ENCODE results near the gene PKD1L1.

The PKD1L1 gene

GRCh38 chr7:47787249-47788069 lies 160.8 kb downstream of the PKD1L1 start:
- H3K4me1 ChIP-seq (ENCODE audit: control insufficient read depth, insufficient read depth, low read length), result peaks cover 5% of the 10 kb centered on the region

GRCh38 chr7:47786557-47787248 lies 161.6 kb downstream of the PKD1L1 start:
- Histone ChIP-seq H3K4me3 (ENCODE audit: insufficient read depth, low read depth, low read length) (no peak overlapping the region), H3K36me3 (ENCODE audit: control insufficient read depth, insufficient read depth, low read length) (no peaks in the 10 kb centered on the region), H3K9me3 (ENCODE audit: control insufficient read depth, low read length) (no peaks in the 10 kb centered on the region), H3K27me3 (ENCODE audit: control insufficient read depth, insufficient read depth, low read length, poor library complexity, severe bottlenecking) (no peaks in the 10 kb centered on the region), H3K4me1 (ENCODE audit: control insufficient read depth, insufficient read depth, low read length) (peaks cover 5% of the 10 kb centered on the region), H3K27ac (ENCODE audit: insufficient read depth, low read depth, low read length, poor library complexity, severe bottlenecking) (no peak overlapping the region)
- 42 to 49% methylated on average over 11 of the region's 11 CpGs for WGBS, 2 experiments

More at GRCh38 chr7:47787249-47788069, 160.8 kb downstream of the PKD1L1 start:
- no peak overlapping the region for H3K27ac ChIP-seq (ENCODE audit: insufficient read depth, low read depth, low read length, poor library complexity, severe bottlenecking)
- H3K4me3 ChIP-seq (ENCODE audit: insufficient read depth, low read depth, low read length), result no peak overlapping the region
- no peaks in the 10 kb centered on the region for H3K36me3 ChIP-seq (ENCODE audit: control insufficient read depth, insufficient read depth, low read length)
- 90 to 95% methylated on average over 9 of the region's 9 CpGs for WGBS, 2 experiments
- no peaks in the 10 kb centered on the region for H3K9me3 ChIP-seq (ENCODE audit: control insufficient read depth, low read length)
- H3K27me3 ChIP-seq (ENCODE audit: control insufficient read depth, insufficient read depth, low read length, poor library complexity, severe bottlenecking), result no peaks in the 10 kb centered on the region

DNA sequence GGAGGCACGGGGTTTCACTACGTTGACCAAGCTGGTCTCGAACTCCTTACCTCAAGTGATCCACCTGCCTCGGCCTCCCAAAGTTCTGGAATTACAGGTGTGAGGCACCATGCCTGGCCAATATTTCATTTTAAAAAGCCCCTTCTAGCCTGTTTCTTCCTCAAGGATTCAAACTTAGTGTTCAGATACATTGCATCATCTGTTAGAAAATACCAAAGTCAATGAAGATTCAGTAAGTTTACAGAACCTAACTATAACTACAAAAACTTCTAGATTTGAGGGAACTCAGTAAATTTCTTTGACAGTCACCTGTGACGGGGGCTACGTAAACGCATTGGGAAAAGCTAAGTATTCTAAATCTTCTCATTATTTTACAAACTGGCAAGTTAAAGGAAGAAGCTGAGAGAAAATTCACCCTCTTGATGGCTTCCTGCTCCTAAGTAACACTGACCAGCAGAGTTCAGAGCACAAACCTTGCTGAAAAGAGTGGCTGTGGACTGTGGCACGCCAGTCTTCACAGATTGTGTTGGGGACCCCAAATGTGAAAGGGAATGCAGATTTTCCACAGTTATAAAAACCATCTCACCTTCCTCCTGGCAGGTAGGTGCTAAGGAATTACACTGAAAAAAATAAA lies 162.2 kb downstream of the PKD1L1 start:
- Histone ChIP-seq H3K9me3 (ENCODE audit: control insufficient read depth, low read length) (no peaks in the 10 kb centered on the region), H3K4me1 (ENCODE audit: control insufficient read depth, insufficient read depth, low read length) (peaks cover 5% of the 10 kb centered on the region), H3K36me3 (ENCODE audit: control insufficient read depth, insufficient read depth, low read length) (no peaks in the 10 kb centered on the region), H3K4me3 (ENCODE audit: insufficient read depth, low read depth, low read length) (no peak overlapping the region), H3K27ac (ENCODE audit: insufficient read depth, low read depth, low read length, poor library complexity, severe bottlenecking) (peak overlapping the region; percentile 26), H3K27me3 (ENCODE audit: control insufficient read depth, insufficient read depth, low read length, poor library complexity, severe bottlenecking) (no peaks in the 10 kb centered on the region)
- WGBS, 2 experiments, result 87 to 91% methylated on average over 8 of the region's 8 CpGs

GRCh38 chr7:47783456-47784223 lies 164.6 kb downstream of the PKD1L1 start:
- WGBS, 2 experiments, result 85 to 89% methylated on average over 5 of the region's 5 CpGs
- H3K27ac ChIP-seq (ENCODE audit: insufficient read depth, low read depth, low read length, poor library complexity, severe bottlenecking), result no peak overlapping the region
- H3K9me3 ChIP-seq (ENCODE audit: control insufficient read depth, low read length), result no peaks in the 10 kb centered on the region
- H3K27me3 ChIP-seq (ENCODE audit: control insufficient read depth, insufficient read depth, low read length, poor library complexity, severe bottlenecking), result no peaks in the 10 kb centered on the region
- no peaks in the 10 kb centered on the region for H3K36me3 ChIP-seq (ENCODE audit: control insufficient read depth, insufficient read depth, low read length)
- no peak overlapping the region for H3K4me3 ChIP-seq (ENCODE audit: insufficient read depth, low read depth, low read length)
- H3K4me1 ChIP-seq (ENCODE audit: control insufficient read depth, insufficient read depth, low read length), result peaks cover 5% of the 10 kb centered on the region

DNA sequence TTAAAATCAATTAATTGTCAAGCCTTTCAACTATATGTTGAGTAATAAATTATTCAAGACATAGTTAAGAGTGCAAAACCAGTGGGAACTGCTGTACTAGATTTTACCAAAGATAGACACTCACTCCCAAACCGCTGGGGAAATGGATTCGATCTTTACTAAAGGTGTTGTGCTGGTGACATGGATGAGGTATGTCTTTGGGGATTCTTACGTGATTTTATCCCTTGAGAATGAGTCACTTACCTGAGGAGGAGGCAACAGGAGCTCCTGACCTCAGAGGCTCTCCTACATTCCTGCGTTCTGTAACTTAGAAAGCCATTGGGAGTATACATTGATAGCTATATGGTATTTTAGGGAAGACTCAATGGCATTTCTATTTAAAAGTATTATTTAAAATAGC lies 165.5 kb downstream of the PKD1L1 start:
- Histone ChIP-seq H3K27me3 (ENCODE audit: control insufficient read depth, insufficient read depth, low read length, poor library complexity, severe bottlenecking) (no peaks in the 10 kb centered on the region), H3K9me3 (ENCODE audit: control insufficient read depth, low read length) (no peaks in the 10 kb centered on the region), H3K4me1 (ENCODE audit: control insufficient read depth, insufficient read depth, low read length) (peaks cover 5% of the 10 kb centered on the region), H3K4me3 (ENCODE audit: insufficient read depth, low read depth, low read length) (no peak overlapping the region), H3K36me3 (ENCODE audit: control insufficient read depth, insufficient read depth, low read length) (no peaks in the 10 kb centered on the region), H3K27ac (ENCODE audit: insufficient read depth, low read depth, low read length, poor library complexity, severe bottlenecking) (no peak overlapping the region)
- 92 to 99% methylated on average over 4 of the region's 4 CpGs for WGBS, 2 experiments

GRCh38 chr7:47782022-47782421 lies 166.2 kb downstream of the PKD1L1 start:
- Histone ChIP-seq H3K4me3 (ENCODE audit: insufficient read depth, low read depth, low read length) (no peak overlapping the region), H3K27me3 (ENCODE audit: control insufficient read depth, insufficient read depth, low read length, poor library complexity, severe bottlenecking) (no peaks in the 10 kb centered on the region), H3K27ac (ENCODE audit: insufficient read depth, low read depth, low read length, poor library complexity, severe bottlenecking) (no peak overlapping the region), H3K9me3 (ENCODE audit: control insufficient read depth, low read length) (no peaks in the 10 kb centered on the region), H3K4me1 (ENCODE audit: control insufficient read depth, insufficient read depth, low read length) (peaks cover 5% of the 10 kb centered on the region), H3K36me3 (ENCODE audit: control insufficient read depth, insufficient read depth, low read length) (no peaks in the 10 kb centered on the region)

- Histone ChIP-seq H3K36me3 (ENCODE audit: control insufficient read depth, insufficient read depth, low read length) (no peaks in the 10 kb centered on the region), H3K4me3 (ENCODE audit: insufficient read depth, low read depth, low read length) (no peak overlapping the region), H3K27me3 (ENCODE audit: control insufficient read depth, insufficient read depth, low read length, poor library complexity, severe bottlenecking) (no peaks in the 10 kb centered on the region), H3K4me1 (ENCODE audit: control insufficient read depth, insufficient read depth, low read length) (no peaks in the 10 kb centered on the region), H3K9me3 (ENCODE audit: control insufficient read depth, low read length) (no peaks in the 10 kb centered on the region), H3K27ac (ENCODE audit: insufficient read depth, low read depth, low read length, poor library complexity, severe bottlenecking) (no peak overlapping the region)
- WGBS, 2 experiments, result 94 to 100% methylated on average over 2 to 5 of the region's 5 CpGs
Observed at GRCh38 chr7:47780555-47780954, 167.7 kb downstream of the PKD1L1 start.

- H3K4me3 ChIP-seq (ENCODE audit: insufficient read depth, low read depth, low read length), result no peak overlapping the region
- 87% methylated on average over 7 of the region's 7 CpGs for WGBS, 2 experiments
- H3K27ac ChIP-seq (ENCODE audit: insufficient read depth, low read depth, low read length, poor library complexity, severe bottlenecking), result no peak overlapping the region
- no peaks in the 10 kb centered on the region for H3K4me1 ChIP-seq (ENCODE audit: control insufficient read depth, insufficient read depth, low read length)
- H3K27me3 ChIP-seq (ENCODE audit: control insufficient read depth, insufficient read depth, low read length, poor library complexity, severe bottlenecking), result no peaks in the 10 kb centered on the region
- no peaks in the 10 kb centered on the region for H3K36me3 ChIP-seq (ENCODE audit: control insufficient read depth, insufficient read depth, low read length)
- H3K9me3 ChIP-seq (ENCODE audit: control insufficient read depth, low read length), result no peaks in the 10 kb centered on the region
Observed at GRCh38 chr7:47779341-47779771, 168.9 kb downstream of the PKD1L1 start.

DNA sequence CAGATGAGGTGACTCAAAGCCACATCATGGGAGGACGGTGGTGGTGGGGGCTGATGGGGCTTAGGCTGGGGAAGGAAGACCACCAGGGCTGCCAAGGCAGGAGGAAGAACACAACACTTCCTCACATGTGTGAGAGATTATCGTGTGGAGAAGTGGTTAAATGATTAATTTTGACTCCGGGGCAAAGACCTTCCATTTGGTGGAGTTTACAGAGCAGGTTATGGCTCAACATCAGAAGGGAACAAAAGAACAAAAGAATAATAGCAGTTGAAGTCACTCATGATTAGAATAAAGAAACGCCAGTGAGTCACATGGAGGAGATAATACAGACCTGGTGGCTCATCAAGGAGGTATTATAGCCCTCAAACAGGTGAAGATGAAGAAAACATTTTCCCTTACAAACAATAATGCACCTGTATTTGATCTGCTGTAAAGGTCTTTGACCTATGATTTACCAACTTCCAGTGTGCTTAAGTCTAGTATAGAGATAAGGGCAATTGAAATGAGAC lies 170.1 kb downstream of the PKD1L1 start:
- H3K4me3 ChIP-seq (ENCODE audit: insufficient read depth, low read depth, low read length), result no peak overlapping the region
- H3K27ac ChIP-seq (ENCODE audit: insufficient read depth, low read depth, low read length, poor library complexity, severe bottlenecking), result no peak overlapping the region
- H3K27me3 ChIP-seq (ENCODE audit: control insufficient read depth, insufficient read depth, low read length, poor library complexity, severe bottlenecking), result no peaks in the 10 kb centered on the region
- H3K36me3 ChIP-seq (ENCODE audit: control insufficient read depth, insufficient read depth, low read length), result no peaks in the 10 kb centered on the region
- H3K9me3 ChIP-seq (ENCODE audit: control insufficient read depth, low read length), result no peaks in the 10 kb centered on the region
- 91 to 97% methylated on average over 4 of the region's 4 CpGs for whole genome bisulfite sequencing, 2 experiments
- H3K4me1 ChIP-seq (ENCODE audit: control insufficient read depth, insufficient read depth, low read length), result no peaks in the 10 kb centered on the region
